ENCODE measurements around the gene SYNDIG1. TPM values are rescaled to one million over a fixed set of nuclear protein-coding genes. Genes with fewer than 3 reads are reported as not detected.

The SYNDIG1 gene
- total RNA-seq, 2 donors from 2014 or later, result 0.73 to 4.5 TPM

DNA sequence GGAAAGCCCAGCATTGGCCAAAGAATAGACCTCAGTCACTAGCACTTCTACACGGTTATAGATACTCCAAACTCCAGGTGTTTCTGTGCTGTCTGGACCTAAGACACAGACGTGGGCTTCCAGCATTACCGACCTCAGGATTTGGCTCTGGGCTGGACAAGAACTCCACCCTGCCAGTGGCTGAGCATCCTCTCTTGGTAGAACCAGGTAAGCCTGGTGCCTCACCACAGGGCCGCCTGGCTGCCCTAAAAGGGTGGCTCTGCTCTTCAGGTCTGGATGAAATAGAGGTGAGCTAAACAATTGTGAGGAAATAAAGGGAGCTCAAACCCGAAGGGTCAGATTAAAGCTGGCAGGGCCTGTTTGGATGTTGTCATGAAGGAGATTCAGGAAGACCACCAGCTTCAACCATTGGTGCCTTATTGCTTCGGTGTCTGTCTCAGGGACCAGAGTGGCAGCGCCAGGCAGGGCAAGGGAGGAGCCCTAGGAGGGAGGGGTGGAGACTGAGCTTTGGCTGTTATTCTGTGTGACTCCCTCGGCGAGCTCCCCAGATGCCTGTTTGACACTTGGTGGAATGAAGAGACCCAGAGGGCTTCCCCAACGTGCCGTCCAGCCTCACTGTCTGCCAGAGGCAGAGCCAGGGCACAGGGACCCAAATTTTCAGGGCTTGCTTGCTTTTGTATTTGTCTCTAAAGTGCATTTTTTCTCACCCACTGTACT, 8.6 kb downstream of the SYNDIG1 start:
- Histone ChIP-seq H3K36me3 (no peaks in the 10 kb centered on the region), H3K27ac (no peak overlapping the region), H3K27me3 (replicated peaks; ENCODE audit: insufficient read depth) (no peaks in the 10 kb centered on the region), H3K4me3 (no peak overlapping the region), H3K4me1 (replicated peaks) (no peaks in the 10 kb centered on the region), H3K9me3 (no peaks in the 10 kb centered on the region)
- 72% methylated on average over 11 of the region's 11 CpGs for WGBS
- TF ChIP-seq, protein P1, sequence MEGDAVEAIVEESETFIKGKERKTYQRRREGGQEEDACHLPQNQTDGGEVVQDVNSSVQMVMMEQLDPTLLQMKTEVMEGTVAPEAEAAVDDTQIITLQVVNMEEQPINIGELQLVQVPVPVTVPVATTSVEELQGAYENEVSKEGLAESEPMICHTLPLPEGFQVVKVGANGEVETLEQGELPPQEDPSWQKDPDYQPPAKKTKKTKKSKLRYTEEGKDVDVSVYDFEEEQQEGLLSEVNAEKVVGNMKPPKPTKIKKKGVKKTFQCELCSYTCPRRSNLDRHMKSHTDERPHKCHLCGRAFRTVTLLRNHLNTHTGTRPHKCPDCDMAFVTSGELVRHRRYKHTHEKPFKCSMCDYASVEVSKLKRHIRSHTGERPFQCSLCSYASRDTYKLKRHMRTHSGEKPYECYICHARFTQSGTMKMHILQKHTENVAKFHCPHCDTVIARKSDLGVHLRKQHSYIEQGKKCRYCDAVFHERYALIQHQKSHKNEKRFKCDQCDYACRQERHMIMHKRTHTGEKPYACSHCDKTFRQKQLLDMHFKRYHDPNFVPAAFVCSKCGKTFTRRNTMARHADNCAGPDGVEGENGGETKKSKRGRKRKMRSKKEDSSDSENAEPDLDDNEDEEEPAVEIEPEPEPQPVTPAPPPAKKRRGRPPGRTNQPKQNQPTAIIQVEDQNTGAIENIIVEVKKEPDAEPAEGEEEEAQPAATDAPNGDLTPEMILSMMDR (IDR thresholded peaks at IDR 0.05), result no peak
- TF ChIP-seq POLR2A (IDR thresholded peaks at IDR 0.05) (no peak), POLR2AphosphoS5 (IDR thresholded peaks at IDR 0.05) (no peak)
- intact Hi-C loops (cut with DNase I), result no loop called here
- DNase-seq (ENCODE audit: low spot score), result no peak

DNA sequence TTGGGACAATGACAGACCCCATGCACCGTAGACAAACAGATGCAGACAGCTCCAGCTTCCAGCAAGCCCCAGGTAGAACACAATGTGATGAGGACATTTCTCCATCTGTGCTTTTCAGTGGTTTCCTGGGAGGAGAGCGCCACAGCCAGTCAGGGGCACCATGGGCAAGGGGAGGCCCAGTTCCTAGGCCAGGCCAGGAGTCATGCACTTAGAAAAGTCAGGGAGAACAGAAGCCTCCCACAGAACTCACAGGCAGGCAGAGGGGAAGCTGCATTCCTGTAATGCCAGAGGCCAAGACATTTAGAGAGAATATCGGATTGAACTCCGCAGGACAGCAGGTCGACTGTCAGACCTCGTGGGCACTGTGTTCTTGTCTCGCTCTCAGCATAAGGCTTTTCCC, 9.2 kb downstream of the SYNDIG1 start:
- WGBS, result 86% methylated on average over 7 of the region's 7 CpGs
- Histone ChIP-seq H3K4me3 (no peak overlapping the region), H3K27me3 (replicated peaks; ENCODE audit: insufficient read depth) (no peaks in the 10 kb centered on the region), H3K36me3 (no peaks in the 10 kb centered on the region), H3K27ac (no peak overlapping the region), H3K4me1 (replicated peaks) (no peaks in the 10 kb centered on the region), H3K9me3 (no peaks in the 10 kb centered on the region)
- no peak for DNase-seq (ENCODE audit: low spot score)
- intact Hi-C loops (cut with DNase I), result no loop called here
- no peak for TF ChIP-seq POLR2A (IDR thresholded peaks at IDR 0.05)
- TF ChIP-seq, protein P1 (IDR thresholded peaks at IDR 0.05), result no peak
- no peak for TF ChIP-seq POLR2AphosphoS5 (IDR thresholded peaks at IDR 0.05)

DNA sequence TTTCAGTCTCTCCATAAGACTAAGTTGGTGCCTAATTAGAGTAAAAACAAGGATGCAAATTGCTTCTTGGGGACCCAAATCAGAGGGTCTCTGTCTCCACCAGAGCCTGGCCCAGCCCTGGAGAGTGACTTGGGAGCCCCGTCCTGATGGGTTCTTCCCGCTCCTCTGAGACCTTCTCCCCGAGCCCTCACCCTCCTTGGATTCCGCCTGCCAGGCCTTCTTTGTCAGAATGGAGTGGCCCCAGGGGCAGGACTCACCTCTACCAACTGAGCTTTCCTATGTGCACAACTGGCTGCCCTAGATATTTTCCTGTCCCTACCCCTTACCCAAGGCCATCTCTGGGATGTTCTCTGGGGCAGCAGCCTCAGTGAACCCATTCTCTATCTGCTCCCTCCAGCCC, 9.7 kb downstream of the SYNDIG1 start:
- Histone ChIP-seq H3K36me3 (no peaks in the 10 kb centered on the region), H3K9me3 (no peaks in the 10 kb centered on the region), H3K4me3 (no peak overlapping the region), H3K27me3 (replicated peaks; ENCODE audit: insufficient read depth) (no peaks in the 10 kb centered on the region), H3K27ac (no peak overlapping the region), H3K4me1 (replicated peaks) (no peaks in the 10 kb centered on the region)
- intact Hi-C loops (cut with DNase I), result no loop called here
- no peak for DNase-seq (ENCODE audit: low spot score)
- 90% methylated on average over 4 of the region's 4 CpGs for WGBS
- TF ChIP-seq, protein P1 (IDR thresholded peaks at IDR 0.05), result no peak
- TF ChIP-seq POLR2AphosphoS5 (IDR thresholded peaks at IDR 0.05), result no peak
- no peak for TF ChIP-seq POLR2A (IDR thresholded peaks at IDR 0.05)

DNA sequence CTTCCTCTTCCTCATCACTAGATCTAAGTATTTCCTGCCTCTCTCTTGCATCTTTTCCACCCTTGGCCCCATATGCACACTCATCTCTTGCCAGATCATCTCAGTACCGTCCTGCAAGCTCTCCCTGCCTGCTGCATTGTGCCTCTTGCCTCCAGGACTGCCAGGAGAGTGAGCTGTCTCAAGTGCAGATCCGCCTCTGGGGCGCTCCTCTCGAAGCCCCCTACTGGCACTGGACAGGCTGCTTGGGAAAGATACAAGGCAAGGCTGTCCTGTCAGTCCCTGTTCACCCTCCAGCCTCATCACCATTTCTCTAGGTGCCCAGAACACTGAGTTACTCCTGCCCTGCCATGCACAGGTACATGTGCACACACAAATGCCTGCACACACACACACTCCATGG, 10.2 kb downstream of the SYNDIG1 start:
- TF ChIP-seq, protein P1 (IDR thresholded peaks at IDR 0.05), result no peak
- TF ChIP-seq POLR2A (IDR thresholded peaks at IDR 0.05) (no peak), POLR2AphosphoS5 (IDR thresholded peaks at IDR 0.05) (no peak)
- intact Hi-C loops (cut with DNase I), result no loop called here
- Histone ChIP-seq H3K27me3 (replicated peaks; ENCODE audit: insufficient read depth) (no peaks in the 10 kb centered on the region), H3K9me3 (no peaks in the 10 kb centered on the region), H3K36me3 (no peaks in the 10 kb centered on the region), H3K4me1 (replicated peaks) (no peaks in the 10 kb centered on the region), H3K4me3 (no peak overlapping the region), H3K27ac (no peak overlapping the region)
- WGBS, result 84% methylated on average over 4 of the region's 4 CpGs
- DNase-seq (ENCODE audit: low spot score), result no peak

DNA sequence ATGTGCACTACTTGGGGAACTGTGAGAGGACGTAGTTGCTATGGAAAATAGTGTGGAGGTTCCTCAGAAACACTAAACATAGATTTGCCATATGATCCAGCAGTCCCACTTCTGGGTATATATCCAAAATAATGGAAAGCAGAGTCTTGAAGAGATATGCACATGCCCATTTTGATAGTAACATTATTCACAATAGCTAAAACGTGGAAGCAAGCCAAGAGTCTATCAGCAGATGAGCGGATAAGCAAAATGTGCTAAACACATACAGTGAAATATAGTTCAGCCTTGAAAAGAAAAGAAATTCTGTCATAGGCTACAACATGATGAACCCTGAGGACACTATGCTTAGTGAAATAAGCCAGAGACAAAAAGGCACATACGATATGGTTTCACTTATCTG, 11.1 kb downstream of the SYNDIG1 start:
- no peak overlapping the region for H3K27ac ChIP-seq
- no peak overlapping the region for H3K4me3 ChIP-seq
- TF ChIP-seq POLR2A (IDR thresholded peaks at IDR 0.05), result no peak
- TF ChIP-seq POLR2AphosphoS5 (IDR thresholded peaks at IDR 0.05), result no peak
- TF ChIP-seq, protein P1 (IDR thresholded peaks at IDR 0.05), result no peak
- no peaks in the 10 kb centered on the region for H3K9me3 ChIP-seq
- no peak for DNase-seq (ENCODE audit: low spot score)
- no peaks in the 10 kb centered on the region for H3K36me3 ChIP-seq
- intact Hi-C loops (cut with DNase I), result no loop called here
- no peaks in the 10 kb centered on the region for H3K27me3 ChIP-seq (replicated peaks; ENCODE audit: insufficient read depth)
- H3K4me1 ChIP-seq (replicated peaks), result no peaks in the 10 kb centered on the region
- WGBS, result 76% methylated on average over 4 of the region's 4 CpGs

Data from prostate gland (tissue), 2 donors.